Measurements from ENCODE around the gene FBXL20. TPM values are rescaled to one million over a fixed set of nuclear protein-coding genes. Genes with fewer than 3 reads are reported as not detected.

FBXL20 gene
- total RNA-seq, 4 donors from 2014 or later: 6.4 to 29.0 (median 19.8) TPM

GRCh38 chr17:39364236-39365025, 37.0 kb downstream of the FBXL20 start:
- DNase-seq: no peak
- peak overlapping the region; percentile 38 to 76 for H3K27ac ChIP-seq
- H3K36me3 ChIP-seq: no peaks in the 10 kb centered on the region
- H3K27me3 ChIP-seq: no peaks in the 10 kb centered on the region
- H3K4me1 ChIP-seq: no peaks in the 10 kb centered on the region
- no peaks in the 10 kb centered on the region for H3K9me3 ChIP-seq
- no peak overlapping the region for H3K4me3 ChIP-seq
- intact Hi-C loops (cut with DNase I; ENCODE audit: low total_unique reads): no loop called here
- no peak for TF ChIP-seq POLR2A (IDR thresholded peaks at IDR 0.05)
- TF ChIP-seq, protein P1, sequence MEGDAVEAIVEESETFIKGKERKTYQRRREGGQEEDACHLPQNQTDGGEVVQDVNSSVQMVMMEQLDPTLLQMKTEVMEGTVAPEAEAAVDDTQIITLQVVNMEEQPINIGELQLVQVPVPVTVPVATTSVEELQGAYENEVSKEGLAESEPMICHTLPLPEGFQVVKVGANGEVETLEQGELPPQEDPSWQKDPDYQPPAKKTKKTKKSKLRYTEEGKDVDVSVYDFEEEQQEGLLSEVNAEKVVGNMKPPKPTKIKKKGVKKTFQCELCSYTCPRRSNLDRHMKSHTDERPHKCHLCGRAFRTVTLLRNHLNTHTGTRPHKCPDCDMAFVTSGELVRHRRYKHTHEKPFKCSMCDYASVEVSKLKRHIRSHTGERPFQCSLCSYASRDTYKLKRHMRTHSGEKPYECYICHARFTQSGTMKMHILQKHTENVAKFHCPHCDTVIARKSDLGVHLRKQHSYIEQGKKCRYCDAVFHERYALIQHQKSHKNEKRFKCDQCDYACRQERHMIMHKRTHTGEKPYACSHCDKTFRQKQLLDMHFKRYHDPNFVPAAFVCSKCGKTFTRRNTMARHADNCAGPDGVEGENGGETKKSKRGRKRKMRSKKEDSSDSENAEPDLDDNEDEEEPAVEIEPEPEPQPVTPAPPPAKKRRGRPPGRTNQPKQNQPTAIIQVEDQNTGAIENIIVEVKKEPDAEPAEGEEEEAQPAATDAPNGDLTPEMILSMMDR (IDR thresholded peaks at IDR 0.05): no peak

- H3K27ac ChIP-seq: no peak overlapping the region
- no peaks in the 10 kb centered on the region for H3K4me1 ChIP-seq
- no peak overlapping the region for H3K4me3 ChIP-seq
- intact Hi-C loops (cut with DNase I; ENCODE audit: low total_unique reads): no loop called here
- H3K36me3 ChIP-seq: no peaks in the 10 kb centered on the region
- no peak for TF ChIP-seq POLR2A (IDR thresholded peaks at IDR 0.05)
- TF ChIP-seq, protein P1 (IDR thresholded peaks at IDR 0.05): no peak
- no peaks in the 10 kb centered on the region for H3K9me3 ChIP-seq
- H3K27me3 ChIP-seq: no peaks in the 10 kb centered on the region
- no peak for DNase-seq
These were observed 40.4 kb downstream of the FBXL20 start for GRCh38 chr17:39361064-39361463.

DNA sequence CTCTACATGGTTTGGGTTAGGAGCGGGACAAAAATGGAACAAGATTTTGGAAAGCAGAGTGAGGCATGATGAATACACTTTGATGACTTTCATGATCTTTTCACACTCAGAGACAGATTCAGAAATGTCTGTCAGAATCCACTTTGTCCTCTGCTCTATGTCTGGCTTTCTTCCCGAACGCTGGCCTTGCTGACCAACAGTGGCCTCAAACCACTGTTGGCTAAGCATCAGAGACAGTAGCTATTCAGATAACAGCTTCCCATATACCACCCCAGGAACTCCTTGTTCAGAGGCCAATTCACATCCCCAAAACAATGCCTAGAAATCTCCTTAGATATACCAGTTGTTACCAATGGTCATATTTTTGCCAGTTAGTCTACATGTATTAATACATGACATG, 40.9 kb downstream of the FBXL20 start:
- H3K36me3 ChIP-seq: no peaks in the 10 kb centered on the region
- no peaks in the 10 kb centered on the region for H3K4me1 ChIP-seq
- intact Hi-C loops (cut with DNase I; ENCODE audit: low total_unique reads): no loop called here
- no peak overlapping the region for H3K4me3 ChIP-seq
- no peaks in the 10 kb centered on the region for H3K27me3 ChIP-seq
- no peak for TF ChIP-seq POLR2A (IDR thresholded peaks at IDR 0.05)
- TF ChIP-seq, protein P1 (IDR thresholded peaks at IDR 0.05): no peak
- H3K9me3 ChIP-seq: no peaks in the 10 kb centered on the region
- no peak overlapping the region for H3K27ac ChIP-seq
- no peak for DNase-seq

DNA sequence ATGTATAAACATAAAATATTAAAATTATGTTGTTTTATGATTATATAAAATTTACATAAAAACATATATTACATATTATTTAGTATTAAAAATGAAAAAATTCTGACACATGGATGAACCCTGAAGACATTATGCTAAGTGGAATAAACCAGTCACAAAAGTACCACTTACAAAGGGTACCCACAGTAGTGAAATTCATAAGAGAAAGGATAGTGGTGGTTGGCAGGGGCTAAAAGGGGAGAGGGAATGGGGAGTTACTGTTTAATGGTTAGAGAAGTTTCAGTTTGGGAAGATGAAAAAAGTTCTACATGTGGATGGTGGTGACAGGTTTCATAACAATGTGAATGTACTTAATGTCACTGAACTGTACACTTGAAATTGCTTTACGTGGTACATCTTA, 41.4 kb downstream of the FBXL20 start:
- H3K36me3 ChIP-seq: no peaks in the 10 kb centered on the region
- H3K9me3 ChIP-seq: no peaks in the 10 kb centered on the region
- intact Hi-C loops (cut with DNase I; ENCODE audit: low total_unique reads): no loop called here
- DNase-seq: no peak
- no peaks in the 10 kb centered on the region for H3K4me1 ChIP-seq
- H3K4me3 ChIP-seq: no peak overlapping the region
- no peak for TF ChIP-seq POLR2A (IDR thresholded peaks at IDR 0.05)
- TF ChIP-seq, protein P1 (IDR thresholded peaks at IDR 0.05): no peak
- no peak overlapping the region for H3K27ac ChIP-seq
- no peaks in the 10 kb centered on the region for H3K27me3 ChIP-seq

GRCh38 chr17:39357986-39358385, 43.4 kb downstream of the FBXL20 start:
- no peak for TF ChIP-seq POLR2A (IDR thresholded peaks at IDR 0.05)
- TF ChIP-seq, protein P1 (IDR thresholded peaks at IDR 0.05): no peak
- Histone ChIP-seq H3K4me1 (no peaks in the 10 kb centered on the region), H3K4me3 (no peak overlapping the region), H3K27me3 (no peaks in the 10 kb centered on the region), H3K27ac (no peak overlapping the region), H3K36me3 (no peaks in the 10 kb centered on the region), H3K9me3 (no peaks in the 10 kb centered on the region)
- no peak for DNase-seq
- intact Hi-C loops (cut with DNase I; ENCODE audit: low total_unique reads): no loop called here
